DND-41 (cell line): ENCODE results near the gene KCNH1.

Experiments used
- CTCF ChIP-seq: IDR thresholded peaks from 2 replicates; pipeline ENCODE4 v1.5.1; 2012; ENCODE audit warnings: borderline replicate concordance, low read length, moderate library complexity, mild to moderate bottlenecking; ENCODE audit not compliant: poor library complexity, severe bottlenecking; ENCODE audit errors: extremely low read depth
- EZH2 ChIP-seq: IDR thresholded peaks from 3 replicates; pipeline ENCODE4 v1.6.1; 2012; ENCODE audit warnings: borderline replicate concordance, low read depth, mild to moderate bottlenecking, moderate library complexity, low read length, inconsistent platforms; ENCODE audit not compliant: severe bottlenecking

- TF ChIP-seq CTCF (no peak), EZH2 (no peak)
These were observed 375.2 kb downstream of the KCNH1 start for GRCh38 chr1:210758761-210759160.
